ENCODE results near the gene ABCC1. TPM values are rescaled to one million over a fixed set of nuclear protein-coding genes. Genes with fewer than 3 reads are reported as not detected.

ABCC1 gene
- total RNA-seq, 4 donors from 2014 or later, result 17.3 to 105 (median 28.3) TPM

DNA sequence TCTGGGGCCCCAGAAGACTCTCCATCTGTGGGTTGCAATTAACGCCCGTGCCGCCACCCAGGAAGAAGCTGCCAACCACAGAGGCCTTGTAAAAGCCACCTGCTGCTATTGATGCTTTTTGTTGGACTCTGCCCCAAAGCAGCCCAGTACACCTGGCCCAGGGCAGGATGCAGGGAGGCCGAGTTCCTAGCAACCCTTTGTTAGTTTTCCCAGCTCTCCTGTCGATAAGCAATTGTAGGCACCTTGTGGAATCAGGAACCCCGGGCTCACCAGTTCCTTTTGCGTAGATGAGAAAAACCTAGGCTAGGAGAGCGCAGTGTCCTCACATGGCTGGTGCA lies 170.6 kb downstream of the ABCC1 start:
- DNase-seq, result peak in 2 of 3 donors; percentile 54 to 65
- peaks cover 0 to 8% (median 0%) of the 10 kb centered on the region in 4 donors for H3K4me1 ChIP-seq
- no peaks in the 10 kb centered on the region for H3K27me3 ChIP-seq
- H3K4me3 ChIP-seq, result no peak overlapping the region
- TF ChIP-seq POLR2A (IDR thresholded peaks at IDR 0.05), result no peak
- TF ChIP-seq, protein P1, sequence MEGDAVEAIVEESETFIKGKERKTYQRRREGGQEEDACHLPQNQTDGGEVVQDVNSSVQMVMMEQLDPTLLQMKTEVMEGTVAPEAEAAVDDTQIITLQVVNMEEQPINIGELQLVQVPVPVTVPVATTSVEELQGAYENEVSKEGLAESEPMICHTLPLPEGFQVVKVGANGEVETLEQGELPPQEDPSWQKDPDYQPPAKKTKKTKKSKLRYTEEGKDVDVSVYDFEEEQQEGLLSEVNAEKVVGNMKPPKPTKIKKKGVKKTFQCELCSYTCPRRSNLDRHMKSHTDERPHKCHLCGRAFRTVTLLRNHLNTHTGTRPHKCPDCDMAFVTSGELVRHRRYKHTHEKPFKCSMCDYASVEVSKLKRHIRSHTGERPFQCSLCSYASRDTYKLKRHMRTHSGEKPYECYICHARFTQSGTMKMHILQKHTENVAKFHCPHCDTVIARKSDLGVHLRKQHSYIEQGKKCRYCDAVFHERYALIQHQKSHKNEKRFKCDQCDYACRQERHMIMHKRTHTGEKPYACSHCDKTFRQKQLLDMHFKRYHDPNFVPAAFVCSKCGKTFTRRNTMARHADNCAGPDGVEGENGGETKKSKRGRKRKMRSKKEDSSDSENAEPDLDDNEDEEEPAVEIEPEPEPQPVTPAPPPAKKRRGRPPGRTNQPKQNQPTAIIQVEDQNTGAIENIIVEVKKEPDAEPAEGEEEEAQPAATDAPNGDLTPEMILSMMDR (IDR thresholded peaks at IDR 0.05), result no peak
- peaks cover 0 to 59% (median 0%) of the 10 kb centered on the region in 3 donors for H3K36me3 ChIP-seq
- peak overlapping the region in 2 of 4 donors; percentile 59 to 62 for H3K27ac ChIP-seq
- peaks cover 0 to 3% (median 0%) of the 10 kb centered on the region in 4 donors for H3K9me3 ChIP-seq

- DNase-seq, result peak in 1 of 3 donors; percentile 52
- peaks cover 0 to 59% (median 0%) of the 10 kb centered on the region in 3 donors for H3K36me3 ChIP-seq
- H3K27ac ChIP-seq, result peak overlapping the region in 2 of 4 donors; percentile 59 to 62
- no peaks in the 10 kb centered on the region for H3K27me3 ChIP-seq
- H3K4me3 ChIP-seq, result no peak overlapping the region
- TF ChIP-seq, protein P1 (IDR thresholded peaks at IDR 0.05), result no peak
- TF ChIP-seq POLR2A (IDR thresholded peaks at IDR 0.05), result no peak
- peaks cover 0 to 8% (median 0%) of the 10 kb centered on the region in 4 donors for H3K4me1 ChIP-seq
- peaks cover 0 to 3% (median 0%) of the 10 kb centered on the region in 4 donors for H3K9me3 ChIP-seq
Observed at GRCh38 chr16:16120382-16121184, 171.2 kb downstream of the ABCC1 start.

GRCh38 chr16:16121185-16121727 lies 171.8 kb downstream of the ABCC1 start:
- H3K27ac ChIP-seq, result peak overlapping the region in 2 of 4 donors; percentile 35 to 59
- no peaks in the 10 kb centered on the region for H3K27me3 ChIP-seq
- H3K9me3 ChIP-seq, result peaks cover 0 to 3% (median 0%) of the 10 kb centered on the region in 4 donors
- peaks cover 0 to 8% (median 0%) of the 10 kb centered on the region in 4 donors for H3K4me1 ChIP-seq
- DNase-seq, result no peak
- TF ChIP-seq, protein P1 (IDR thresholded peaks at IDR 0.05), result no peak
- TF ChIP-seq POLR2A (IDR thresholded peaks at IDR 0.05), result no peak
- H3K36me3 ChIP-seq, result peaks cover 0 to 57% (median 0%) of the 10 kb centered on the region in 3 donors
- no peak overlapping the region for H3K4me3 ChIP-seq

DNA sequence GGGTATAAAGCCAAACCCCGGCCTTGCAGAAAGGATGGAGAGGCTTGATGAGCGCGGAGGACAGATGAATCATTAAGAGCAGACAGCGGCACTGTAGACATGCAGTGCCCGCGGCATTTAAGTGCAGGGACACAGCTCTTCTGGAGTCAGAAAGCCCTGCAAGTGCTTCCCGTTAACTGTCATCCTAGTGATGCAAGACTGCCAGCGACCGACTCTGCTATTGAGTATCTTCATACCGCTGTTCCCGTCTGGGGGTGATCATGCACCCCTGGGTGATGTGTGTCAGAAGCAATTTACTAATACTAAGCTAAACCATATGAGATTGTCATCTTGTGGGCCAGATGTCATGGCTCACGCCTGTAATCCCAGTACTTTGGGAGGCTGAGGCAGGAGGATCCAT lies 172.8 kb downstream of the ABCC1 start:
- no peak for TF ChIP-seq POLR2A (IDR thresholded peaks at IDR 0.05)
- TF ChIP-seq, protein P1 (IDR thresholded peaks at IDR 0.05), result no peak
- H3K4me3 ChIP-seq, result no peak overlapping the region
- no peak for DNase-seq
- no peaks in the 10 kb centered on the region for H3K27me3 ChIP-seq
- H3K4me1 ChIP-seq, result peaks cover 0 to 8% (median 0%) of the 10 kb centered on the region in 4 donors
- H3K9me3 ChIP-seq, result peaks cover 0 to 3% (median 0%) of the 10 kb centered on the region in 4 donors
- no peak overlapping the region for H3K27ac ChIP-seq
- peaks cover 0 to 47% (median 0%) of the 10 kb centered on the region in 3 donors for H3K36me3 ChIP-seq

- DNase-seq, result no peak
- Histone ChIP-seq H3K27me3 (no peaks in the 10 kb centered on the region), H3K27ac (no peak overlapping the region), H3K9me3 (peaks cover 0 to 3% (median 0%) of the 10 kb centered on the region in 4 donors), H3K36me3 (peaks cover 0 to 42% (median 0%) of the 10 kb centered on the region in 3 donors), H3K4me1 (peaks cover 0 to 8% (median 0%) of the 10 kb centered on the region in 4 donors), H3K4me3 (no peak overlapping the region)
- no peak for TF ChIP-seq POLR2A (IDR thresholded peaks at IDR 0.05)
- TF ChIP-seq, protein P1 (IDR thresholded peaks at IDR 0.05), result no peak
Observed at GRCh38 chr16:16124438-16124837, 175.0 kb downstream of the ABCC1 start.

All from Peyer's patch (tissue), 4 donors.